GM12872 (cell line): Measurements from ENCODE around the gene PRKCB.

Source experiments
- TF ChIP-seq, protein P1 (sequence below): IDR thresholded peaks from 3 replicates; pipeline ENCODE4 v1.5.1; 2011; ENCODE audit warnings: low read depth, mild to moderate bottlenecking, low read length, moderate library complexity; ENCODE audit not compliant: insufficient read depth

PRKCB gene

DNA sequence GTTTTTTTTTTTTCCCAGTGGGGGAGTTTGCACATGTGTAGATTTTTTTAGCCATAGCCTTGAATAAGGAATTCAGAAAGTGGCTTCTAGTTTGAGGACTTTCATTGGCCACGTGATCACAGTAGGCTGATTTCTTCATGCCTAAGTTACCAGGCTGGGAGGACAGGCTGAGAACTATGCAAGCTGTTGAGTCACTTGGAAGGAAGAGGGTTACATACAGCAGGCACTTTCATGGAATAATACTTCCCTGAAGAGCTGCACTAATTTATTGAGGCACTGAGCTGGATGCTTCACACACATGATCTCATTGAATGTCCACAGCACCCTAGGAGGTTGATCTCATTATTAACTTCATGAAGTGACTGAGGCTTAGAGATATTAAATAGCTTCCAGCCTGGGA is 22.8 kb downstream of the PRKCB start:
- TF ChIP-seq, protein P1, sequence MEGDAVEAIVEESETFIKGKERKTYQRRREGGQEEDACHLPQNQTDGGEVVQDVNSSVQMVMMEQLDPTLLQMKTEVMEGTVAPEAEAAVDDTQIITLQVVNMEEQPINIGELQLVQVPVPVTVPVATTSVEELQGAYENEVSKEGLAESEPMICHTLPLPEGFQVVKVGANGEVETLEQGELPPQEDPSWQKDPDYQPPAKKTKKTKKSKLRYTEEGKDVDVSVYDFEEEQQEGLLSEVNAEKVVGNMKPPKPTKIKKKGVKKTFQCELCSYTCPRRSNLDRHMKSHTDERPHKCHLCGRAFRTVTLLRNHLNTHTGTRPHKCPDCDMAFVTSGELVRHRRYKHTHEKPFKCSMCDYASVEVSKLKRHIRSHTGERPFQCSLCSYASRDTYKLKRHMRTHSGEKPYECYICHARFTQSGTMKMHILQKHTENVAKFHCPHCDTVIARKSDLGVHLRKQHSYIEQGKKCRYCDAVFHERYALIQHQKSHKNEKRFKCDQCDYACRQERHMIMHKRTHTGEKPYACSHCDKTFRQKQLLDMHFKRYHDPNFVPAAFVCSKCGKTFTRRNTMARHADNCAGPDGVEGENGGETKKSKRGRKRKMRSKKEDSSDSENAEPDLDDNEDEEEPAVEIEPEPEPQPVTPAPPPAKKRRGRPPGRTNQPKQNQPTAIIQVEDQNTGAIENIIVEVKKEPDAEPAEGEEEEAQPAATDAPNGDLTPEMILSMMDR: no peak

DNA sequence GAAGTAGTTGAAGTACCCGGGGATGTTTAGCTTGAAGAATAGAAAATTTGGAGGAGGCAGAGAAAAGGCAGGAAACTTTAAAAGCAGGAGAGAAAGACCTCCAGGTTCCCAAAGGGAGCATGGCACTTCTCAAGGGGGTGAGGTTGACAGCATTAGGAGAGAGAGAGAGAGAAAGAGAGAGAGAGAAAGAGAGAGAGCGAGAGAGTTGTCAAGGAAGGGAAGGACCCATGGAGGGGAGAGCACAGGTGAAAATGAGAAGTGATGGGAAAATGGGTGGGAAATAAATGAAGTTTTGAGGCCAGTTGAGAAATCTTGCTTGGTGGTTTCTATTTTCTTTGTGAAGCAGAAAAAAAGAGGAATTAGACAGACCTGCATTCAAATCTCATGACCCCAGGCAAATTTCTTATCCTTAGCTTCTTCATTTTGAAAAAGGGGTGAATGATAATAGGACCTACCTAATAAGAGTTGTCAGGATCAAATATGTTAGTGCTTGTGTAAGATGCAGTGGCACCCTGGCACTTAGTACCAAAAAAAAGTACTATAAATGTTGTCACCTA is 24.0 kb downstream of the PRKCB start:
- TF ChIP-seq, protein P1: no peak

GRCh38 chr16:23861874-23862273 is 26.1 kb downstream of the PRKCB start:
- TF ChIP-seq, protein P1: no peak

DNA sequence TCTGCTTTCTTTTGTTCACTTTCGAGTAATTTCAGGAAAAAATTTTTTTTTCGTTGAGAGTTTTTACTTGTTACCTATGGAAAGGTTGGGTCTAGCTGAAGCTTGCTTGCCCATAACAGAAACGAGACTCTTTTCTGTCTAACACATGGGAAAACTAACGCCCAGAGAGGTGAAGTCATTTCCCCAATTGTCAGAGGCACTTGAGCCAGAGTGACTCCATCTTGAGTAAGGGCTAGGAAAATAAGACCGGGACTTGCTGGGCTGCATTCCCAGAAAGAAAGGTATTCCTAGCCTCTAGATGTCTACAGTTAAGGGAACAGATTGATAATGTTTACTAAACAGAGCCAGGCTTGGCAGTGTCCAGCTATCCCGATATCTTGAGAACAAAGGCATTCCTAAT is 26.8 kb downstream of the PRKCB start:
- TF ChIP-seq, protein P1: no peak

DNA sequence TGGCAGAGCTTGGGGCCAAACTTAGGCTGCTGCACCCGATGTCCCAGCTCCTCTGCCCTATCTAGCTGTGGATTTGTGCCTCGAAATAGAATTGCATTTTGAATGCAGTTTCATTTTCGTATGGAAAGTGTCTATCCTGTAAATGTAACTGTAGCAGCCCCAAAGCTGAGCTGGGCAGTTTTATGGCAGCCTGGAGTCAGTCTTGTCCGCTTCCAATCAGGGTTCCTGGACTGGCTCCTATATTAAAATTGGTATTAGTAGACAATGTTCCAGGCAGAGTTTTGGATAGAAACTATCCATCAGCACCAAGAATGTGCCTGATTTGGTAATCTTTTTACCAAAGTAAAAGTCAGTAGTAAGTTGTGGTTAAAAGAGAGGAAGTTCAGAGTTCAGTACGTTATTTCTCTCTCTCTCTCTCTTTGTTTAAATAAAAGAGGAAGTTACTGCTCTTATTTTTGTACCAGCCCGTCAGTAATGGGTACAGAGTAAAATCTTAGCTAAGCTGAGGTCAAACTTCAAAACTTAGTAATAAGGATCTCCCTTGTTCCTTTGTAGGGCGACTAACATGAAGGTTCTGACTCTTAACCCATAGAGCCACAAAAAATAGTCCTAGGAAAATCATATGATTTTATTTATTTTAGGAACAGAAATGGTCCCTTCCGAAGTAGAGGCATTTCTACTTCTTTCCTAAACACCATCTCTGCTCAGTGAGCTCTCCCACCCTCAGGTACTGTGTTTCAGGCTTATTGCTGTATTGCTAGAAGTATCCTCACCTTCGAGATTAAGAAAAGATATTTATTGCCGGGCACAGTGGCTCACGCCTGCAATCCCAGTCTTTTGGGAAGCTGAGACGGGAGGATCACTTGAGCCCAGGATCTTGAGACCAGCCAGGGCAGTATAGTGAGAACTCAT is 28.0 kb downstream of the PRKCB start:
- TF ChIP-seq, protein P1: no peak

DNA sequence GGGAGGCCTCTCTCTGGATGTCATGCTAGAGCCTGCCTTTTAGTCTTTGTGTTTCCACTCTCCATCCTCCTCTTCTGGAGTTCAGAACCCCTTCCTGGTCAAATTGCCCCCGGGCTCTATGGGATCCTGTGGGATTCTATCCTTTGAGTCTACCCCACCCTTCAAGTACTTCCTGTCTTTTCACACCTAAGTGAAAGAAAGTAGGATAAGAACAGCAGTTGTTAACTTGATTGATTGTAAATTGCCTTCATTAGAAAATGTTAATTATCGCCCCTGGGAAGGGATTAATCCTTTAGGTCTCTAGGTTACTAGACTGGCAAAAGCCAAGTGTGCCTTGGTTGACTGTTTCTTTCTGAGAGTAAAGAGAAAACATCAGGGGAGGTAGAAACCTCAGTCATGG is 30.1 kb downstream of the PRKCB start:
- TF ChIP-seq, protein P1: no peak

DNA sequence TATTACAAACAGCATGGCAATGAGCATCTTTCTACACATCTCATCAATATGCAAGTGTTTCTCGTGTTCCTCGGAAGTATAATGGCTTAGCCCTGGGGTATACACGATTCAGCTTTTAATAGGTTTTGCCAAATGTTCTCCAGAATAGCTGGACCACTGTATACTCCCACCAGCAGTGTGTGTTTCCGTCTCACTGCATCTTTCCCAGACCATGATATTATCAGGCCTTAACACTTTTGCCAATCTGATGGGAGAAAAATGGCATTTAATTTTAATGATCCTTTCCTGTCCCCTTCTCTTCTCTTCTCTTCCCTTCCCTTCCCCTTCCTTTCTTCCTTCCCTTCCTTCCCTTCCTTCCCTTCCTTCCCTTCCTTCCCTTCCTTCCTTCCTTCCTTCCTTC is 30.8 kb downstream of the PRKCB start:
- TF ChIP-seq, protein P1: no peak
